ENCODE measurements around the gene MTMR6.
"Not testable (repeated sequence)": the region's sequence is repeated elsewhere in the genome, so short reads cannot be mapped to it uniquely, and the experiment has no call there.

Gene MTMR6

DNA sequence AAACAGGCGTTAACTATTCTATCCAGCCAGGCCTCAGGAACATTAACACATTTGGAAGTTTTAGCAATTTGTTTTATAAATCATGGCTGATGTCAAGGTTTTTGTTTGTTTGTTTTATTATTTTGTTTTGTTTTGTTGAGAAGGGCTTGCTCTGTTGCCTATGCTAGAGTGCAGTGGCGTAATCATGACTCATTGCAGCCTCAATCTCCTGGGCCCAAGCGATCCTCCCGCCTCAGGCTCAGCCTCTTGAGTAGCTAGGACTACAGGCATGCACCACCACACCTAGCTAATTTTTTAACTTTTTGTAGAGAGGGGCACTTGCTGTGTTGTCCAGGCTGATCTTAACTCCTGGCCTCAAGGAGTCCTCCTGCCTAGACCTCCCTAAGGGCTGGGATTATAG is 42.4 kb upstream of the MTMR6 start:
- Histone ChIP-seq H3K4me2 (ENCODE audit: low read depth, low read length, poor library complexity, severe bottlenecking) (no peak overlapping the region), H3K79me2 (ENCODE audit: insufficient read depth, low read length) (peaks cover 4% of the 10 kb centered on the region; the same call in 1 of the 2 replicates)
- TF ChIP-seq EZH2phosphoT487 (conservative IDR thresholded peaks at IDR 0.05; ENCODE audit: low read length) (no peak), CTCF (IDR thresholded peaks at IDR 0.05; ENCODE audit: insufficient read depth, low read length, poor library complexity, severe bottlenecking) (no peak)

DNA sequence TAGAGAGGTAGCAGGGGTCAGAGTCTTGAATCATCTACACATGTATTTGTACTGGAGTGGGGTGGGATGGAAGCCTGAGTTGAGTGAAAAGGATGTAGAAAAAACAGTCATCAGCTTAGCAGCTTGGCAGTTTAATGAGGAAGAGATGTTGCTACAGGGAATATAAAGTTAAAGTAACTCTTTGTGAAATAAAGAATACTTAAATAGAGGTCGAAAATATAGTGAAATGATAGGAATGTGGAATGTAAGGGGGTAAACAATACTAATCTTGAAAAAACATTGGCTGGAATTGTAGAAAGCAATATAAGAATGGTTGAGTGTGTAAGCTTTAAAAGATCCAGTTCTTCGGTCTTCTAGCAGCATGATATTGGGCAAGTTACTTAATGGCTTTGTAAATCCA is 36.8 kb upstream of the MTMR6 start:
- Histone ChIP-seq H3K4me3 (ENCODE audit: insufficient read depth, low read length, poor library complexity, severe bottlenecking) (no peak overlapping the region), H3K79me2 (ENCODE audit: insufficient read depth, low read length) (peaks cover 6% of the 10 kb centered on the region; the same call in 1 of the 2 replicates), H3K9ac (ENCODE audit: low read length) (no peak overlapping the region), H3K4me2 (ENCODE audit: low read depth, low read length, poor library complexity, severe bottlenecking) (no peak overlapping the region), H3K27ac (ENCODE audit: low read depth, low read length) (no peak overlapping the region), H3K36me3 (ENCODE audit: low read length) (peaks cover 83% of the 10 kb centered on the region), H3K9me2 (replicated peaks; ENCODE audit: insufficient read depth, low read length) (no peaks in the 10 kb centered on the region), H2AFZ (ENCODE audit: low read depth, low read length, severe bottlenecking) (no peak overlapping the region), H3K9me3 (ENCODE audit: insufficient read depth, low read length) (no peaks in the 10 kb centered on the region), H3K27me3 (ENCODE audit: low read length) (no peaks in the 10 kb centered on the region), H3F3A (ENCODE audit: insufficient read depth) (peaks cover 10% of the 10 kb centered on the region; the same call in 1 of the 2 replicates), H4K20me1 (ENCODE audit: low read depth, low read length) (peaks cover 6% of the 10 kb centered on the region)
- TF ChIP-seq EZH2phosphoT487 (conservative IDR thresholded peaks at IDR 0.05; ENCODE audit: low read length) (no peak), CTCF (IDR thresholded peaks at IDR 0.05; ENCODE audit: insufficient read depth, low read length, poor library complexity, severe bottlenecking) (no peak)

More for the DNA sequence above, 42.4 kb upstream of the MTMR6 start:
- no peak overlapping the region for H2AFZ ChIP-seq (ENCODE audit: low read depth, low read length, severe bottlenecking)
- no peaks in the 10 kb centered on the region for H3K9me3 ChIP-seq (ENCODE audit: insufficient read depth, low read length)
- peaks cover 87% of the 10 kb centered on the region for H3K36me3 ChIP-seq (ENCODE audit: low read length)
- no peaks in the 10 kb centered on the region for H3K9me2 ChIP-seq (replicated peaks; ENCODE audit: insufficient read depth, low read length)
- H3K27ac ChIP-seq (ENCODE audit: low read depth, low read length) = no peak overlapping the region
- H4K20me1 ChIP-seq (ENCODE audit: low read depth, low read length) = no peaks in the 10 kb centered on the region
- 0 out of 2 replicates have a peak, but pooled peaks cover 3% of the 10 kb centered on the region for H3F3A ChIP-seq (ENCODE audit: insufficient read depth)
- no peak overlapping the region for H3K4me3 ChIP-seq (ENCODE audit: insufficient read depth, low read length, poor library complexity, severe bottlenecking)
- H3K9ac ChIP-seq (ENCODE audit: low read length) = no peak overlapping the region
- no peaks in the 10 kb centered on the region for H3K27me3 ChIP-seq (ENCODE audit: low read length)

GRCh38 chr13:25319771-25320170 is 32.5 kb upstream of the MTMR6 start:
- Histone ChIP-seq H3K4me2 (ENCODE audit: low read depth, low read length, poor library complexity, severe bottlenecking) (no peak overlapping the region), H3F3A (ENCODE audit: insufficient read depth) (peaks cover 10% of the 10 kb centered on the region; the same call in 1 of the 2 replicates), H3K27ac (ENCODE audit: low read depth, low read length) (no peak overlapping the region), H3K9me2 (replicated peaks; ENCODE audit: insufficient read depth, low read length) (no peaks in the 10 kb centered on the region), H3K4me3 (ENCODE audit: insufficient read depth, low read length, poor library complexity, severe bottlenecking) (no peak overlapping the region), H3K79me2 (ENCODE audit: insufficient read depth, low read length) (peaks cover 20% of the 10 kb centered on the region), H3K9ac (ENCODE audit: low read length) (no peak overlapping the region), H2AFZ (ENCODE audit: low read depth, low read length, severe bottlenecking) (no peak overlapping the region), H3K36me3 (ENCODE audit: low read length) (peaks cover 86% of the 10 kb centered on the region), H3K27me3 (ENCODE audit: low read length) (no peaks in the 10 kb centered on the region), H3K9me3 (ENCODE audit: insufficient read depth, low read length) (no peaks in the 10 kb centered on the region), H4K20me1 (ENCODE audit: low read depth, low read length) (peaks cover 22% of the 10 kb centered on the region)
- TF ChIP-seq EZH2phosphoT487 (conservative IDR thresholded peaks at IDR 0.05; ENCODE audit: low read length) (no peak), CTCF (IDR thresholded peaks at IDR 0.05; ENCODE audit: insufficient read depth, low read length, poor library complexity, severe bottlenecking) (no peak)

DNA sequence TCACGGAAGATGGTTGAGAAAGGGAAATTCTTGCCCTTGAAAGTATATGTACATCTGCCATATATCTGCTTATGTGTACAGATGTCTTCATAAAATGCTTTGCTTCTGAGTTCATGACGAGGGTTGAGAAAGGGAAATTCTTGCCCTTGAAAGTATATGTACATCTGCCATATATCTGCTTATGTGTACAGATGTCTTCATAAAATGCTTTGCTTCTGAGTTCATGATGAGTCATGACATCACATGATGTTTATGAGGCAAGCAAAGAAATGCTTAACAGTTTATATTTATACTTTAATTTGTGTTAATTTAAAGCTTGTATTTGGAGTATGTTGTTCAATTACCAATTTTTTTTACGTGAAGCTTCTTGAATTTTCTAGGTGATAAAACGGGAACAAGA is 31.7 kb upstream of the MTMR6 start:
- not testable (repeated sequence) for H3K9ac ChIP-seq (ENCODE audit: low read length); H3K9me3 ChIP-seq (ENCODE audit: insufficient read depth, low read length); H3K9me2 ChIP-seq (replicated peaks; ENCODE audit: insufficient read depth, low read length); H3K27ac ChIP-seq (ENCODE audit: low read depth, low read length); H3F3A ChIP-seq (ENCODE audit: insufficient read depth); H2AFZ ChIP-seq (ENCODE audit: low read depth, low read length, severe bottlenecking); H3K4me3 ChIP-seq (ENCODE audit: insufficient read depth, low read length, poor library complexity, severe bottlenecking); H3K27me3 ChIP-seq (ENCODE audit: low read length); H3K4me2 ChIP-seq (ENCODE audit: low read depth, low read length, poor library complexity, severe bottlenecking)
- Histone ChIP-seq H4K20me1 (ENCODE audit: low read depth, low read length) (peaks cover 22% of the 10 kb centered on the region), H3K36me3 (ENCODE audit: low read length) (peaks cover 84% of the 10 kb centered on the region), H3K79me2 (ENCODE audit: insufficient read depth, low read length) (peaks cover 20% of the 10 kb centered on the region)
